NCI-H524 treated with DMSO at 0.1 percent for 48 hours (cell line): ENCODE results near the gene PLPP7.
"Not testable (repeated sequence)": the region's sequence is repeated elsewhere in the genome, so short reads cannot be mapped to it uniquely, and the experiment has no call there.

Source experiments
- DNase-seq: peaks from one replicate; lab custom pipeline; 2025; lab: John Stamatoyannopoulos, UW

Gene PLPP7

GRCh38 chr9:131266266-131267229 is 23.0 kb upstream of the PLPP7 start:
- no peak for DNase-seq

- DNase-seq, result no peak
These were observed 19.1 kb upstream of the PLPP7 start for GRCh38 chr9:131270171-131271015.

GRCh38 chr9:131271016-131271273 is 18.6 kb upstream of the PLPP7 start:
- not testable (repeated sequence) for DNase-seq

- no peak for DNase-seq
These were observed 18.0 kb upstream of the PLPP7 start for GRCh38 chr9:131271506-131271931.

- no peak for DNase-seq
These were observed 17.3 kb upstream of the PLPP7 start for GRCh38 chr9:131272212-131272611.

- no peak for DNase-seq
These were observed 16.2 kb upstream of the PLPP7 start for GRCh38 chr9:131273146-131273855.

GRCh38 chr9:131273856-131274673 is 15.5 kb upstream of the PLPP7 start:
- no peak for DNase-seq

GRCh38 chr9:131274674-131275331 is 14.7 kb upstream of the PLPP7 start:
- DNase-seq, result no peak

GRCh38 chr9:131275332-131276093 is 14.0 kb upstream of the PLPP7 start:
- DNase-seq, result no peak

- no peak for DNase-seq
These were observed 13.2 kb upstream of the PLPP7 start, which contains the start of gene FAM78A for GRCh38 chr9:131276094-131276888. TSS of gene FAM78A (minus strand) at chr9:131276510. CDS start at chr9:131276179, 331 bp downstream.

GRCh38 chr9:131276891-131277286 is 12.6 kb upstream of the PLPP7 start:
- no peak for DNase-seq

- DNase-seq, result no peak
These were observed 12.1 kb upstream of the PLPP7 start for GRCh38 chr9:131277287-131277909.

- peak; percentile 70 for DNase-seq
These were observed 11.4 kb upstream of the PLPP7 start for GRCh38 chr9:131277910-131278701.

- no peak for DNase-seq
These were observed 10.8 kb upstream of the PLPP7 start for GRCh38 chr9:131278702-131279111.

- no peak for DNase-seq
These were observed 10.2 kb upstream of the PLPP7 start for GRCh38 chr9:131279196-131279862.

- no peak for DNase-seq
These were observed 9.5 kb upstream of the PLPP7 start for GRCh38 chr9:131279863-131280570.

- DNase-seq, result no peak
These were observed 8.9 kb upstream of the PLPP7 start for GRCh38 chr9:131280660-131281059.
